Measurements from ENCODE around the gene ABCB8. TPM values are rescaled to one million over a fixed set of nuclear protein-coding genes. Genes with fewer than 3 reads are reported as not detected.

The ABCB8 gene
- total and polyA plus RNA-seq, 4 donors, result 12.4 to 30.2 (median 22.5) TPM

GRCh38 chr7:151013733-151014497, 14.3 kb upstream of the ABCB8 start:
- Histone ChIP-seq H3K36me3 (ENCODE audit: control insufficient read depth in 4 of 4, insufficient read depth in 3 of 4, low read depth in 1 of 4, low read length in 3 of 4) (no peaks in the 10 kb centered on the region), H3K27me3 (ENCODE audit: control insufficient read depth in 4 of 4, insufficient read depth in 4 of 4, low read length in 3 of 4) (peaks cover 0 to 4% (median under 1%) of the 10 kb centered on the region in 4 donors)

More at GRCh38 chr7:151013733-151014497, 14.3 kb upstream of the ABCB8 start:
- 26% methylated on average over 55 of the region's 55 CpGs for WGBS
- Histone ChIP-seq H3K9ac (ENCODE audit: low read depth in 1 of 2, low read length in 2 of 2) (no peak overlapping the region), H3K4me1 (ENCODE audit: control insufficient read depth in 4 of 4, insufficient read depth in 4 of 4, low read length in 3 of 4) (peaks cover 5 to 28% (median 13%) of the 10 kb centered on the region in 4 donors), H3K27ac (ENCODE audit: low read depth in 1 of 2, low read length in 2 of 2) (peak overlapping the region in 1 of 2 donors; percentile 2), H3K9me3 (ENCODE audit: control insufficient read depth in 4 of 4, low read length in 3 of 4) (no peaks in the 10 kb centered on the region), H3K4me3 (ENCODE audit: low read depth in 1 of 3, low read length in 3 of 3) (no peak overlapping the region)
- TF ChIP-seq SP1 (IDR thresholded peaks at IDR 0.05) (no peak), ATF3 (IDR thresholded peaks at IDR 0.05) (no peak), FOXA1 (IDR thresholded peaks at IDR 0.05) (no peak), ZBTB33 (IDR thresholded peaks at IDR 0.05) (no peak), GABPA (IDR thresholded peaks at IDR 0.05 in 1 of 2, conservative IDR thresholded peaks at IDR 0.05 in 1 of 2) (no peak), HNF4G (IDR thresholded peaks at IDR 0.05) (no peak), HNF4A (conservative IDR thresholded peaks at IDR 0.05) (no peak), FOXA2 (IDR thresholded peaks at IDR 0.05) (no peak), MAX (IDR thresholded peaks at IDR 0.05) (no peak), EGR1 (IDR thresholded peaks at IDR 0.05; ENCODE audit: low read depth in 2 of 2) (no peak), RXRA (IDR thresholded peaks at IDR 0.05) (no peak), TAF1 (conservative IDR thresholded peaks at IDR 0.05) (no peak), NR2F2 (IDR thresholded peaks at IDR 0.05) (no peak), RAD21 (IDR thresholded peaks at IDR 0.05) (no peak), CTCF (IDR thresholded peaks at IDR 0.05; ENCODE audit: low read depth, low read length, missing input control) (no peak), REST (IDR thresholded peaks at IDR 0.05) (no peak), JUND (IDR thresholded peaks at IDR 0.05) (no peak)
- DNase-seq (ENCODE audit: low spot score), result peak; percentile 58

Measured in liver (tissue), 9 donors.